Muscle layer of duodenum (tissue), 2 donors: Measurements from ENCODE around the gene YOD1.

Experiments
- H3K27ac ChIP-seq: one replicate; pipeline ENCODE4 v1.7.0; 2013; ENCODE audit warnings: mild to moderate bottlenecking, low read length
- H3K27me3 ChIP-seq: one replicate; pipeline ENCODE4 v1.7.0; 2013; ENCODE audit warnings: low read depth, mild to moderate bottlenecking, control low read depth, low read length
- H3K36me3 ChIP-seq, 2 donors: one replicate each; pipeline ENCODE4 v1.7.0; 2013; ENCODE audit warnings: low read length in 2 of 2, control low read depth in 1 of 2, mild to moderate bottlenecking in 1 of 2; ENCODE audit not compliant: insufficient read depth in 2 of 2, control insufficient read depth in 1 of 2
- H3K4me1 ChIP-seq, 2 donors: one replicate each; pipeline ENCODE4 v1.7.0; 2013; ENCODE audit warnings: low read length in 2 of 2, mild to moderate bottlenecking in 2 of 2, control low read depth in 1 of 2, moderate library complexity in 1 of 2; ENCODE audit not compliant: insufficient read depth in 2 of 2, control insufficient read depth in 1 of 2
- H3K4me3 ChIP-seq, 2 donors: one replicate each; pipeline ENCODE4 v1.7.0; 2013; ENCODE audit warnings: low read length in 2 of 2, low read depth in 1 of 2, mild to moderate bottlenecking in 1 of 2
- H3K9me3 ChIP-seq, 2 donors: one replicate each; pipeline ENCODE4 v1.7.0; 2013; ENCODE audit warnings: low read length in 2 of 2, control low read depth in 1 of 2, mild to moderate bottlenecking in 1 of 2; ENCODE audit not compliant: control insufficient read depth in 1 of 2
- donor health status: healthy.

Gene YOD1

GRCh38 chr1:207058252-207058651, 7.2 kb upstream of the YOD1 start:
- H3K27ac ChIP-seq: no peak overlapping the region

GRCh38 chr1:207056673-207057072, 5.7 kb upstream of the YOD1 start:
- Histone ChIP-seq H3K4me3 (no peak overlapping the region), H3K27ac (peak overlapping the region; percentile 72)

More at GRCh38 chr1:207058252-207058651, 7.2 kb upstream of the YOD1 start:
- Histone ChIP-seq H3K9me3 (no peaks in the 10 kb centered on the region), H3K36me3 (peaks cover 15 to 27% of the 10 kb centered on the region in 2 donors), H3K4me3 (no peak overlapping the region), H3K27me3 (no peaks in the 10 kb centered on the region), H3K4me1 (peaks cover 0 to 4% of the 10 kb centered on the region in 2 donors)

GRCh38 chr1:207055386-207056001, 4.5 kb upstream of the YOD1 start:
- peak overlapping the region; percentile 73 for H3K27ac ChIP-seq
- H3K9me3 ChIP-seq: no peaks in the 10 kb centered on the region
- peaks cover 6 to 14% of the 10 kb centered on the region in 2 donors for H3K4me1 ChIP-seq
- H3K36me3 ChIP-seq: peaks cover 0 to 11% of the 10 kb centered on the region in 2 donors
- no peak overlapping the region for H3K4me3 ChIP-seq
- no peaks in the 10 kb centered on the region for H3K27me3 ChIP-seq

More at GRCh38 chr1:207056673-207057072, 5.7 kb upstream of the YOD1 start:
- Histone ChIP-seq H3K9me3 (no peaks in the 10 kb centered on the region), H3K27me3 (no peaks in the 10 kb centered on the region), H3K36me3 (peaks cover 0 to 11% of the 10 kb centered on the region in 2 donors), H3K4me1 (peaks cover 0 to 7% of the 10 kb centered on the region in 2 donors)

GRCh38 chr1:207054491-207054890, 3.5 kb upstream of the YOD1 start:
- peaks cover 0 to 4% of the 10 kb centered on the region in 2 donors for H3K36me3 ChIP-seq
- H3K4me1 ChIP-seq: peaks cover 6 to 16% of the 10 kb centered on the region in 2 donors
- H3K27ac ChIP-seq: peak overlapping the region; percentile 73
- H3K9me3 ChIP-seq: no peaks in the 10 kb centered on the region
- no peak overlapping the region for H3K4me3 ChIP-seq
- no peaks in the 10 kb centered on the region for H3K27me3 ChIP-seq

GRCh38 chr1:207052911-207053769, 2.1 kb upstream of the YOD1 start, which contains the start of gene PFKFB2:
PFKFB2 (plus strand) TSS chr1:207053275; CDS start chr1:207054718, 1,443 bp downstream.
- peak within 1 kb of the TSS; percentile 76 to 86 for H3K4me3 ChIP-seq
- peak within 1 kb of the TSS; percentile 89 for H3K27ac ChIP-seq
- no peaks in the 10 kb centered on the region for H3K9me3 ChIP-seq
- H3K36me3 ChIP-seq: peaks cover 13 to 16% of the 10 kb centered on the region in 2 donors
- no peaks in the 10 kb centered on the region for H3K27me3 ChIP-seq
- H3K4me1 ChIP-seq: peaks cover 6 to 29% of the 10 kb centered on the region in 2 donors

DNA sequence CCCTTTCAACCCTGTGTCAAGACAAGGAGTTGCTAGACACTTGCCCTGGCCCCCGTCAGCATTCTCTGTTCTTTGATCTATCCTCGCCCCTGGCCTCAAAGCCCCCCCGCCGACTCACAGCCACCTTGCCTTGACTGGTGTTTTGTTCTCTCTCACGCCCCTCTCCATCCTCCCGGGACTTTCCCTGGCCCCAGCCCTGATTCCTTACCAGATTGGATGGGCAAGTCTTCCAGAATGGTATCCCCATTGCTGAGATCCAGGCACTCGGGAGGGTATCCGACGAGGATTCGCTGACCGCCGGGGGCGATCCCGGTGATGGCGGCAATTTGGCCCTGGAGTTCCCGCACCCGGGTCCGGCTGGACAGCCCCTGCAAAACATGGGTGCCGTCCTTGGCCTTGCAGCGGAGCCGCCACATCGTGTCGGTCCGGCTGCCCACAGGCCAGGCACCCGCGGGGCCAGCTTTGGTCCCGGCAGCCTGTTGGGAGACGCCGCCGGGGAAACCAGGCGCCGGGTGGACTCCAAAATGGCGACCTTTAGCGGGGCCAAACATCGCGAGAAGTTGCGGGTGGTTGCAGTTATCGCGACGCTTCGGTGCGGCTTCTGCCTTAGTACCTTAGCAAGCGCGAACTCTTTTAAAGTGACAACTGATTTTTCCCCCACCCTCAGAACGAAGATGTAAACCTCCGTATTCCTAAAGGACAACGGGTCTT, 373 bp downstream of the YOD1 start:
- Histone ChIP-seq H3K4me1 (peaks cover 8 to 53% of the 10 kb centered on the region in 2 donors), H3K27ac (peak overlapping the region; percentile 85), H3K9me3 (no peaks in the 10 kb centered on the region), H3K27me3 (no peaks in the 10 kb centered on the region), H3K36me3 (peaks cover 16 to 20% of the 10 kb centered on the region in 2 donors), H3K4me3 (peak overlapping the region; percentile 96)

DNA sequence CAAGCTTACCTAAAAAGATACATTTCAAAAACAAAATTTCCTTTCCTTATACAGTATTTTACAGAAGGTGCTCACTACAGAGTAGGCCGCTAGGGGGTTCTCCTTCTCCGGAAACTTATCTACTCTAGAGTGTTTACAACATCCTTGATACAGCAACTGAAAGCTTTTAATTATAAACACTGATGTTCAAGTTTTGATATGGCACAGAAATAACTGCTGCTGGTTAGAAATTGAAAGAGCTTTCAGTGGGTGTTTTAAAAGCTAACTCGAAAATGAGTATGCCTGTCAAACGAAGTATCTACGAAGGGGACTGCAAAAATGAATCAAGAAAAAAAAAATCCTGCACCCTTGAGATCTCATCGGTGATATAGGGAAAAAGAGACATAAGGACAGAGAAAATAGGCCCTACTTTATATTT, 1.0 kb downstream of the YOD1 start:
- peaks cover 16 to 23% of the 10 kb centered on the region in 2 donors for H3K36me3 ChIP-seq
- peak overlapping the region; percentile 96 for H3K4me3 ChIP-seq
- peak overlapping the region; percentile 85 for H3K27ac ChIP-seq
- H3K9me3 ChIP-seq: no peaks in the 10 kb centered on the region
- H3K27me3 ChIP-seq: no peaks in the 10 kb centered on the region
- H3K4me1 ChIP-seq: peaks cover 10 to 59% of the 10 kb centered on the region in 2 donors

GRCh38 chr1:207049514-207049913, 1.5 kb downstream of the YOD1 start:
- Histone ChIP-seq H3K27ac (peak overlapping the region; percentile 85), H3K4me3 (peak overlapping the region; percentile 96), H3K4me1 (peaks cover 10 to 62% of the 10 kb centered on the region in 2 donors), H3K9me3 (no peaks in the 10 kb centered on the region), H3K27me3 (no peaks in the 10 kb centered on the region), H3K36me3 (peaks cover 16 to 23% of the 10 kb centered on the region in 2 donors)

DNA sequence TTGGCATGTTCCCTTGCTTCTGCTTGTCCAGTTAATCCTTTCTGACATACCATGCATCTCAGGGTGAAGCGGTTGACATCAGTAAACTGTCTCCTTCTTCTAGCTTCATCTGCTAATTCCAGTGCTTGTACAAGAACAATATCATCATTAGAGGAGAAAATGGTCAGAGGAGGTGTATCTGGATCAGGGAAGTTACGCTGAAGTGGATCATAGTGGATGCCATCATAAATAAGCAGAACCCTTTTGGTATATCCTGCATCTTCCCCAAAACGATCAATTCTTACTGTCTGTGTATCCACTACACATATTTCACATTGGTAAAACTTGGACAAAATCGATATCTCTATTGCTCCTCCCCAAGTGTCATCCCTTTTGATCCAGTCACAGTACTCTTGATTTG, 2.0 kb downstream of the YOD1 start:
- H3K36me3 ChIP-seq: peaks cover 16 to 23% of the 10 kb centered on the region in 2 donors
- H3K27me3 ChIP-seq: no peaks in the 10 kb centered on the region
- peaks cover 10 to 66% of the 10 kb centered on the region in 2 donors for H3K4me1 ChIP-seq
- H3K9me3 ChIP-seq: no peaks in the 10 kb centered on the region
- peak overlapping the region; percentile 17 to 96 for H3K4me3 ChIP-seq
- H3K27ac ChIP-seq: peak overlapping the region; percentile 85

DNA sequence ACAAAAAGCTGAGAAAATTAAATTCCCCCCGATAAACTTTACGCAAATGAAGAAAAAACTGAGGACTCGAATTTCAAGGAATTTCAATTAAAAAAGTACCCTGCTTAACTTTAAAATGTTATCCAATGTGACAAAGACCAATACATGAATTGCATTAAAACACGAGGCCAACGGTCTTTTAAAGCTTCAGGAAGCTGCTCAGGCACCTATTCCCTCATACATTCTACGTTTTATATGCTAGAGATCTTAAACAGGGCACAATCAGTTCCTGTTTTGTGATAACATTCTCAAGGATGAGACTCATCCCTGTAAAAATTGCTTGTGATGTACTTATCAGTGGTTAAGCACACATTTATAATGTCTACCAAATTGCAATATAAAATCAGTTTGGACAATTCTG, 3.0 kb downstream of the YOD1 start:
- H3K4me3 ChIP-seq: no peak overlapping the region
- no peaks in the 10 kb centered on the region for H3K27me3 ChIP-seq
- H3K4me1 ChIP-seq: peaks cover 10 to 62% of the 10 kb centered on the region in 2 donors
- H3K27ac ChIP-seq: no peak overlapping the region
- no peaks in the 10 kb centered on the region for H3K9me3 ChIP-seq
- peaks cover 16 to 23% of the 10 kb centered on the region in 2 donors for H3K36me3 ChIP-seq

DNA sequence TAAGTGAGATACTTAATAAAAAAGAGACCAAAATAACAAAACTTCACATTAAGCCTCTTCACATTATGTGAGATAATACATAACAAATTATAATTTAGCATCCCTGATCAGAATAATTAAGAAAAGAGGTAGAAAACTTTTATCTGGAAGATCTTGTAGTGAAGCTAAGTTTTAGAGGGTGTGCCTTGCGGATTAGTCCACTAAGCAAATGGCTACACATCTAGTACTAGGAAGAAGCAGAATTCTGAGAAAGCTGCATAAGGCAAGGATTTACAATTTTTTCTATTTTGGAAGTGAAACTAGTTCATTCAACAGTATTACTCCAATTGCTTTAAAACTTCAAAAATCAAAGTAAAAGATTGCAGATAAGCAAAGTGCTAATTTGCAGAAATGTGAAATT, 3.5 kb downstream of the YOD1 start:
- peaks cover 10 to 62% of the 10 kb centered on the region in 2 donors for H3K4me1 ChIP-seq
- H3K36me3 ChIP-seq: peaks cover 16 to 23% of the 10 kb centered on the region in 2 donors

More for the DNA sequence above, 3.5 kb downstream of the YOD1 start:
- no peaks in the 10 kb centered on the region for H3K9me3 ChIP-seq
- no peaks in the 10 kb centered on the region for H3K27me3 ChIP-seq
- H3K27ac ChIP-seq: no peak overlapping the region
- H3K4me3 ChIP-seq: no peak overlapping the region
